CD8-positive, alpha-beta memory T cell (primary cell): ENCODE data around the gene RAD51B. TPM values are rescaled to one million over a fixed set of nuclear protein-coding genes. Genes with fewer than 3 reads are reported as not detected.

Experiments
- CTCF ChIA-PET: fragments of 350-600 bp; sonication (Branson Sonifier 250); formaldehyde crosslinking; loops from one replicate; lab custom pipeline; 2021; ENCODE audit warnings: antibody characterized with exemption; lab: Charles Lee
- POLR2A ChIA-PET: fragments of 350-600 bp; sonication (Branson Sonifier 250); formaldehyde crosslinking; loops from one replicate; lab custom pipeline; 2021; ENCODE audit warnings: antibody characterized with exemption; lab: Charles Lee
- DNase-seq, 5 donors: peaks; one replicate each; pipeline versions ENCODE4 v3.0.0 to v3.0.0-alpha.2; 2020 to 2022; ENCODE audit warnings: mixed read lengths in 1 of 5
- H3K27ac ChIP-seq: one replicate; pipeline ENCODE4 v1.7.0; 2013; ENCODE audit warnings: low read depth, mild to moderate bottlenecking, low read length, moderate library complexity
- H3K27me3 ChIP-seq: 2 replicates; pipeline ENCODE4 v1.7.0; 2013; ENCODE audit warnings: low read length, mild to moderate bottlenecking; ENCODE audit not compliant: insufficient read depth, poor library complexity, severe bottlenecking
- H3K36me3 ChIP-seq: 2 replicates; pipeline ENCODE4 v1.7.0; 2013; ENCODE audit warnings: mild to moderate bottlenecking, low read length, moderate library complexity; ENCODE audit not compliant: insufficient read depth
- H3K4me1 ChIP-seq: 2 replicates; pipeline ENCODE4 v1.7.0; 2013; ENCODE audit warnings: mild to moderate bottlenecking, low read length, moderate library complexity; ENCODE audit not compliant: insufficient read depth
- H3K4me3 ChIP-seq: 2 replicates; pipeline ENCODE4 v1.7.0; 2013; ENCODE audit warnings: mild to moderate bottlenecking, low read length
- H3K9me3 ChIP-seq: 2 replicates; pipeline ENCODE4 v1.7.0; 2013; ENCODE audit warnings: mild to moderate bottlenecking, low read length
- H3K27ac Mint-ChIP-seq, 8 donors: one replicate each; pipeline ENCODE4 v1.8.0; 2020 to 2021; ENCODE audit warnings: mixed read lengths in 8 of 8, mild to moderate bottlenecking in 6 of 8, inconsistent platforms in 3 of 8, moderate library complexity in 3 of 8
- H3K27me3 Mint-ChIP-seq, 2 donors: one replicate each; pipeline ENCODE4 v1.8.0; 2020 to 2021; ENCODE audit warnings: mixed read lengths in 2 of 2, mild to moderate bottlenecking in 1 of 2, moderate library complexity in 1 of 2
- H3K36me3 Mint-ChIP-seq, 3 donors: one replicate each; pipeline ENCODE4 v1.8.0; 2020 to 2021; ENCODE audit warnings: mixed read lengths in 3 of 3, inconsistent platforms in 1 of 3, mild to moderate bottlenecking in 1 of 3
- H3K4me1 Mint-ChIP-seq, 3 donors: one replicate each; pipeline ENCODE4 v1.8.0; 2020 to 2021; ENCODE audit warnings: mixed read lengths in 3 of 3, inconsistent platforms in 1 of 3, mild to moderate bottlenecking in 1 of 3
- H3K4me3 Mint-ChIP-seq, 7 donors: one replicate each; pipeline ENCODE4 v1.8.0; 2020 to 2021; ENCODE audit warnings: mixed read lengths in 7 of 7, mild to moderate bottlenecking in 6 of 7, moderate library complexity in 4 of 7, inconsistent platforms in 2 of 7
- H3K9me3 Mint-ChIP-seq, 5 donors: one replicate each; pipeline ENCODE4 v1.8.0; 2020 to 2022; ENCODE audit warnings: mixed read lengths in 5 of 5, mild to moderate bottlenecking in 3 of 5, moderate library complexity in 2 of 5, inconsistent platforms in 1 of 5
- polyA plus RNA-seq: library from polyadenylated mRNA; unstranded; fragments of 300-500 nt; fragmentation: Illumina TruSeq; gene quantifications from one replicate; pipeline ENCODE4 v1.2.3, GENCODE V29; 2021
- total RNA-seq, 2 experiments: library from RNA; stranded (reverse); gene quantifications; one replicate each; pipeline ENCODE4 v1.2.3, GENCODE V29; 2021

Gene RAD51B
- total and polyA plus RNA-seq, 3 experiments from 2014 or later, result 15.7 to 22.9 (median 17.4) TPM

- no peak overlapping the region for H3K4me3 ChIP-seq
- Mint-ChIP-seq H3K27ac (peak overlapping the region in 1 of 8 donors; percentile 58), H3K27me3 (no peaks in the 10 kb centered on the region), H3K36me3 (peaks cover 0 to 2% (median 0%) of the 10 kb centered on the region in 3 donors), H3K4me1 (peaks cover 8 to 27% (median 17%) of the 10 kb centered on the region in 3 donors), H3K4me3 (no peak overlapping the region), H3K9me3 (no peaks in the 10 kb centered on the region)
- POLR2A ChIA-PET, result no interaction called here
- H3K9me3 ChIP-seq, result no peaks in the 10 kb centered on the region
- H3K4me1 ChIP-seq, result no peaks in the 10 kb centered on the region
- DNase-seq, result no peak
- no peaks in the 10 kb centered on the region for H3K36me3 ChIP-seq
- no peak overlapping the region for H3K27ac ChIP-seq
- H3K27me3 ChIP-seq, result no peaks in the 10 kb centered on the region
- CTCF ChIA-PET, result no interaction called here
Measured at GRCh38 chr14:68139431-68140075, 320.0 kb downstream of the RAD51B start.

DNA sequence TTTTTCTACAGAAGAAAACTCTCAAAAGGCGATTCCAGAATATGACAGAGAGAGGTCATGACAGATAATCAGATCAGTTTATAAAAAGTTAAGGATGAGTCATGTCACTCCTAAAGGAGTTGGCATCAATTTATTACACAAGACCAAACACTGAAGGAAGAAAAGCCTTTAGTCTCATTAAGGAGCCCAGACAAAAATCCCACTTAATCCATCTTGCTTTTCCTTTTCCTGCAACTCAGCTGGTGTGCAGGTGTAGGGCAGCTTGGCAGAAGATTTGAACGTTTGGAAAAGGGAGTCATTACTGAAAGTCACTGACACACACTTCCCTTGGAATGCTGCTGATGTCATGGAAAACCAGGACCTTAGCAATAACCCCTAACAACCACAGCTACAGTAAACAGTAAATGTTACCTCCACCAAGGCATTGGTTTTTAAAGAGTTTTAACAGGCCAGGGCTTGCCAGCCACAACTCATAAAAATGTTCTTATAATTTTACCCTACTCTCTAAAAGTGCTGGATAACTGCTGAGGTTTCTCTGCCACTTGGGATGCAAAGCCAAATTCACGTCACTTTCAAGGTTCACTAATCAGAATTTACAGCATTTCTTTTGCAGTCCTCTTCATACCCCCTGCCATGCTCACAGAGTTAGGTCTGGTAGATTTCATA, 320.6 kb downstream of the RAD51B start:
- no peaks in the 10 kb centered on the region for H3K27me3 Mint-ChIP-seq
- no peaks in the 10 kb centered on the region for H3K9me3 ChIP-seq
- POLR2A ChIA-PET, result no interaction called here
- DNase-seq, result no peak
- H3K27me3 ChIP-seq, result no peaks in the 10 kb centered on the region
- H3K4me1 Mint-ChIP-seq, result peaks cover 3 to 27% (median 10%) of the 10 kb centered on the region in 3 donors
- peaks cover 0 to 2% (median 0%) of the 10 kb centered on the region in 3 donors for H3K36me3 Mint-ChIP-seq
- H3K4me1 ChIP-seq, result no peaks in the 10 kb centered on the region
- H3K4me3 ChIP-seq, result no peak overlapping the region
- no peak overlapping the region for H3K4me3 Mint-ChIP-seq
- H3K9me3 Mint-ChIP-seq, result no peaks in the 10 kb centered on the region
- CTCF ChIA-PET, result no interaction called here
- H3K36me3 ChIP-seq, result no peaks in the 10 kb centered on the region
- no peak overlapping the region for H3K27ac ChIP-seq
- peak overlapping the region in 1 of 8 donors; percentile 58 for H3K27ac Mint-ChIP-seq

DNA sequence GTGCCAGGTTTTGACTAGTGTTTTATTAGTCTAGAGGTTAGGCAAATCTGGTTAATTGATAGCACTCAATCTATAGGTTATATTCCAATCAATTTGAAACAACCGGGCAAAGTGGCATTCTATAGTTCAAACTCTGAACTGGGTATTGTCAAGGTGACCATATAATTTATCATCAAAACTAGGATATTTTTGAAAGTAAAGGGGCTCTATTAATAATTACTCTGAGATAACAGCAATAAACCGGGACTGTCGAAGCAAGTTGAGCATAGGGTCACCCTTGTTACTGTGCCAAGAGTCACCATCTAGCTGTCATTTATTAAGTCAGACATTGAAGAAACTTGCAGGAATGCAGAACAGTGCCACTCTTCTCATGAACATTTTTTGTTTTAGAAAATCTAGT, 321.2 kb downstream of the RAD51B start:
- Mint-ChIP-seq H3K36me3 (peaks cover 0 to 3% (median 0%) of the 10 kb centered on the region in 3 donors), H3K27ac (no peak overlapping the region), H3K27me3 (no peaks in the 10 kb centered on the region), H3K4me1 (peaks cover 3 to 23% (median 6%) of the 10 kb centered on the region in 3 donors), H3K9me3 (no peaks in the 10 kb centered on the region), H3K4me3 (no peak overlapping the region)
- CTCF ChIA-PET, result no interaction called here
- H3K4me3 ChIP-seq, result no peak overlapping the region
- DNase-seq, result no peak
- no peaks in the 10 kb centered on the region for H3K9me3 ChIP-seq
- no peaks in the 10 kb centered on the region for H3K27me3 ChIP-seq
- H3K27ac ChIP-seq, result no peak overlapping the region
- H3K4me1 ChIP-seq, result no peaks in the 10 kb centered on the region
- POLR2A ChIA-PET, result no interaction called here
- no peaks in the 10 kb centered on the region for H3K36me3 ChIP-seq

DNA sequence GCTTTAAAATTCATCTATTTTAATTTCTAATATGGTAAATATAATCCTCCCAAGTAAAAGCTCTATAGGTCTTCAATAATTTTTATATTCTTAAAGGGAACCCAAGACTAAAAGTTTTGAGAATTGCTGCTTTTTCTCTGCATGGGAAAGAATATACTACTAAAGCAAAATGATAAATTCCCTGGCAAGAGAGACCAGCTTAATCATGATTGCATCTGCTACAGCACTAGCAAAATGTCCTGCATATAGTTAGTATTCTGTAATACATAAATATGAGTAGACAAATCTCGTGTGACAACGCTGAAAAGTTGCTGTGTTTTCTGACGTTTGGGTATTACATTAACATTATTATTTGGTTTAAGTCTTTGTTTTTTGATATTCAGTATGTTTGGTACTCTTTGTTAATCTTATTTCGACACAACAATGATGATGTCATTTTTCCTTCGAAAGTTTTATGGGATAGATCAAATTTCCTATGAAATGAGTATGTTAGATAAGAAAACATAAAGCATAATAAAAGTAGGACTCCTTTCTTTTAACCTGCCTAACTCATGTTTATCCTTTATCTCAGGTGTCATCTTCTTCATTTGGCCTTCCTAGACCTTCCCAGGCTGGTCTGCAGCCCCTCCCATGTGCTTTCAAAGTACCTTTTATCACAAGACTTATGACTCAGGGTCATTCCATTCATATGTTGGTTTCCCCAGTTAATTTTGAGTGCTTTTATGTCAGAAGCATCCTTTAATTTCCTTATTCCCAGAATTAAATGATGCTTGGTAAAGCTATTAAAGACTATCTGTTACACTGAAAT, 321.9 kb downstream of the RAD51B start:
- Histone ChIP-seq H3K27me3 (no peaks in the 10 kb centered on the region), H3K4me3 (no peak overlapping the region), H3K27ac (no peak overlapping the region), H3K9me3 (no peaks in the 10 kb centered on the region), H3K4me1 (no peaks in the 10 kb centered on the region), H3K36me3 (no peaks in the 10 kb centered on the region)
- Mint-ChIP-seq H3K4me3 (no peak overlapping the region), H3K36me3 (peaks cover 0 to 4% (median 0%) of the 10 kb centered on the region in 3 donors), H3K4me1 (peaks cover 3 to 23% (median 6%) of the 10 kb centered on the region in 3 donors), H3K27ac (no peak overlapping the region), H3K27me3 (no peaks in the 10 kb centered on the region), H3K9me3 (no peaks in the 10 kb centered on the region)
- ChIA-PET CTCF (no interaction called here), POLR2A (no interaction called here)
- no peak for DNase-seq

GRCh38 chr14:68143341-68143841, 323.8 kb downstream of the RAD51B start:
- H3K4me3 Mint-ChIP-seq, result no peak overlapping the region
- Histone ChIP-seq H3K9me3 (no peaks in the 10 kb centered on the region), H3K4me1 (no peaks in the 10 kb centered on the region), H3K27me3 (no peaks in the 10 kb centered on the region), H3K36me3 (no peaks in the 10 kb centered on the region), H3K4me3 (no peak overlapping the region), H3K27ac (no peak overlapping the region)
- no peaks in the 10 kb centered on the region for H3K27me3 Mint-ChIP-seq
- CTCF ChIA-PET, result no interaction called here
- no peak for DNase-seq
- peaks cover under 1 to 12% (median 6%) of the 10 kb centered on the region in 3 donors for H3K36me3 Mint-ChIP-seq
- H3K27ac Mint-ChIP-seq, result peak overlapping the region in 1 of 8 donors; percentile 80
- peaks cover 0 to 8% (median 2%) of the 10 kb centered on the region in 5 donors for H3K9me3 Mint-ChIP-seq
- POLR2A ChIA-PET, result no interaction called here
- H3K4me1 Mint-ChIP-seq, result peaks cover 3 to 23% (median 6%) of the 10 kb centered on the region in 3 donors

- Mint-ChIP-seq H3K4me1 (peaks cover 3 to 23% (median 6%) of the 10 kb centered on the region in 3 donors), H3K27me3 (no peaks in the 10 kb centered on the region), H3K27ac (peak overlapping the region in 1 of 8 donors; percentile 9), H3K9me3 (peaks cover 2 to 15% (median 8%) of the 10 kb centered on the region in 5 donors), H3K36me3 (peaks cover 2 to 20% (median 11%) of the 10 kb centered on the region in 3 donors), H3K4me3 (no peak overlapping the region)
- H3K9me3 ChIP-seq, result no peaks in the 10 kb centered on the region
- H3K27ac ChIP-seq, result no peak overlapping the region
- H3K27me3 ChIP-seq, result no peaks in the 10 kb centered on the region
- no peaks in the 10 kb centered on the region for H3K4me1 ChIP-seq
- ChIA-PET CTCF (no interaction called here), POLR2A (no interaction called here)
- H3K4me3 ChIP-seq, result no peak overlapping the region
- H3K36me3 ChIP-seq, result no peaks in the 10 kb centered on the region
- no peak for DNase-seq
Measured at GRCh38 chr14:68144051-68144681, 324.6 kb downstream of the RAD51B start.

DNA sequence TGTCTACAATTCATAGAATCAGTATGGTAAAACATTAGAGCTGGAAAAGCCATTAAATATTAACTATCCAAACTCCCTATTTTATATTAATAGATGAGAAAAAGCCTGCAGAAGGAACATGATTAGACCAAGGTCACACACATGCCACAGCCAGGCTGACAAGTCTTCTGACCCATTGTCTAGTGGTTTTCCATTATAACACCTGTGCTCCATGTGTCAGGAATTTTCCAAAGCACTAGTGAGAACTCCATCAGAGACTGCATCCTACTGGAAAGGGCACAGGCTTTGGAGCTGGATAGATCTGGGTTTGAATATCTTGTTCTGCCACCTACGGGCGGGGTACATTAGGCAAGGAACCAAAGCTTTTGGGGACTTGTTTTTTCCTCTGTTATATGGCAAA, 325.5 kb downstream of the RAD51B start:
- H3K27me3 Mint-ChIP-seq, result no peaks in the 10 kb centered on the region
- H3K4me1 Mint-ChIP-seq, result peaks cover 3 to 23% (median 6%) of the 10 kb centered on the region in 3 donors
- Histone ChIP-seq H3K4me3 (no peak overlapping the region), H3K4me1 (no peaks in the 10 kb centered on the region), H3K9me3 (no peaks in the 10 kb centered on the region), H3K27me3 (no peaks in the 10 kb centered on the region), H3K27ac (no peak overlapping the region), H3K36me3 (no peaks in the 10 kb centered on the region)
- no peak for DNase-seq
- peaks cover 2 to 24% (median 11%) of the 10 kb centered on the region in 3 donors for H3K36me3 Mint-ChIP-seq
- peaks cover 2 to 16% (median 9%) of the 10 kb centered on the region in 5 donors for H3K9me3 Mint-ChIP-seq
- H3K4me3 Mint-ChIP-seq, result no peak overlapping the region
- ChIA-PET CTCF (no interaction called here), POLR2A (no interaction called here)
- no peak overlapping the region for H3K27ac Mint-ChIP-seq
